Mucosa of stomach (tissue), 1 donor: ENCODE measurements around the gene YJU2.
"Not testable (repeated sequence)": the region's sequence is repeated elsewhere in the genome, so short reads cannot be mapped to it uniquely, and the experiment has no call there.

Experiments
- H3K27me3 ChIP-seq: one replicate; pipeline ENCODE4 v1.7.0; 2013; ENCODE audit warnings: mild to moderate bottlenecking, low read length; ENCODE audit not compliant: control insufficient read depth, insufficient read depth
- H3K36me3 ChIP-seq: one replicate; pipeline ENCODE4 v1.7.0; 2013; ENCODE audit warnings: low read length; ENCODE audit not compliant: control insufficient read depth, insufficient read depth
- H3K4me1 ChIP-seq: one replicate; pipeline ENCODE4 v1.7.0; 2013; ENCODE audit warnings: mild to moderate bottlenecking, low read length; ENCODE audit not compliant: control insufficient read depth, insufficient read depth
- H3K4me3 ChIP-seq: one replicate; pipeline ENCODE4 v1.7.0; 2013; ENCODE audit warnings: low read length
- H3K9ac ChIP-seq: one replicate; pipeline ENCODE4 v1.7.0; 2013; ENCODE audit warnings: mild to moderate bottlenecking, low read length, moderate library complexity
- H3K9me3 ChIP-seq: one replicate; pipeline ENCODE4 v1.7.0; 2013; ENCODE audit warnings: mild to moderate bottlenecking, low read length, moderate library complexity; ENCODE audit not compliant: control insufficient read depth
- donor health status: Pancreatic carcinoma.

The YJU2 gene

DNA sequence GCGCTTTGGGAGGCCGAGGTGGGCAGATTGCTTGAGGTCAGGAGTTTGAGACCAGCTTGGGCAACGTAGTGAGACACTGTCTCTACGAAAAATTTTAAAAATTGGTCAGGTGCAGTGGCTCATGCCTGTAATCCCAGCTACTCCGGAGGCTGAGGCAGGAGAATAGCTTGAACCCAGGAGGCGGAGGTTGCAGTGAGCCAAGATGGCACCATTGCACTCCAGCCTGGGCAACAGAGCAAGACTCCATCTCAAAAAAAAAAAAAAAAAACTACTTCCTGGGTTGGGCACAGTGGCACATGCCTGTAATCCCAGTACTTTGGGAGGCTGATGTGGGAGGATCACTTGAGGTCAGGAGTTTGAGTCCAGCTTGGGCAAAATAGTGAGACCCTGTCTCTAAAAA, 15.4 kb upstream of the YJU2 start:
- not testable (repeated sequence) for H3K9ac ChIP-seq, H3K4me1 ChIP-seq, H3K9me3 ChIP-seq, H3K4me3 ChIP-seq, H3K36me3 ChIP-seq
- peaks cover 26% of the 10 kb centered on the region for H3K27me3 ChIP-seq

DNA sequence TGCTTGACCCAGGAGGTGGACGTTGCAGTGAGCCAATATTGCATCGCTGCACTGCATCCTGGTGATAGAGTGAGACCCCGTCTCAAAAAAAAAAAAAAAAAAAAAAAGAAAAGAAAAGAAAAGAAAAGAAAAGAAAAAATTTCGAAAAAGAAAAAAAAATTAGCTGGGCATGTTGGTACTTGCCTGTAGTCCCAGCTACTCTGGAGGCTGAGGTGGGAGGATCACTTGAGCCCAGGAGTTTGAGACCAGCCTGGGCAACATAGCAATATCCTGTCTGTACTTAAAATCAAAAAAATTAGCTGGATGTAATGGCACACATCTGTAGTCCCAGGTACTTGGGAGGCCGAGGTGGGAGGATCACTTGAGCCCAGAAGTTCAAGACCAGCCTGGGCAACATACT, 14.7 kb upstream of the YJU2 start:
- not testable (repeated sequence) for H3K36me3 ChIP-seq, H3K4me3 ChIP-seq, H3K9ac ChIP-seq, H3K9me3 ChIP-seq, H3K4me1 ChIP-seq
- peaks cover 26% of the 10 kb centered on the region for H3K27me3 ChIP-seq

DNA sequence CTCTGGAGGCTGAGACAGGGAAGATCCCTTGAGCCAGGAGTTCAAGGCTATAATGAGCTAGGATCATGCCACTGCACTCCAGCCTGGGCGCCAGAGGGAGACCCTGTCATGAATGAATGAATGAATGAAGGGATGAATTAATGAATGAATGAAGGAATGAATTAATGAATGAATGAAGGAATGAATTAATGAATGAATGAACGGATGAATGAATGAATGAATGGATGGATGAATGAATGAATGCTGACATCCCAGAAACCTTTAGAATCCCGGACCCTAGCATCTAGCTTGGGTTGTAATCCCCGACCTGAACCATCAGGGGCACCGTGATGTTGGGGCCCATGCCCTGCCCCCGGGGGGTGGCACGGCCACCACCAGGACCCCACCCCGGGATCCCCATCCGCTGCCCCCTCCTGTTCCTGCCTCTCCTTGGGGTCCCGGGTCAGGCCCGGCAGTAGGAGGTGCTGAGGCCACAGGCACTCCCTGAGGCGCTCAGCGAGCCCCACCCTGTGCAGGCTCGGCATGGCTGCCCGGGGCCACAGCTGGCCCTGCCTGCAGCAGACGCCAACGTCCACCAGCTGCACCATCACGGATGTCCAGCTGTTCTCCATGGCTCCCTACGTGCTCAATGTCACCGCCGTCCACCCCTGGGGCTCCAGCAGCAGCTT, 14.1 kb upstream of the YJU2 start:
- Histone ChIP-seq H3K4me3 (no peak overlapping the region), H3K9ac (no peak overlapping the region), H3K27me3 (peaks cover 25% of the 10 kb centered on the region), H3K36me3 (no peaks in the 10 kb centered on the region), H3K4me1 (no peaks in the 10 kb centered on the region), H3K9me3 (no peaks in the 10 kb centered on the region)

DNA sequence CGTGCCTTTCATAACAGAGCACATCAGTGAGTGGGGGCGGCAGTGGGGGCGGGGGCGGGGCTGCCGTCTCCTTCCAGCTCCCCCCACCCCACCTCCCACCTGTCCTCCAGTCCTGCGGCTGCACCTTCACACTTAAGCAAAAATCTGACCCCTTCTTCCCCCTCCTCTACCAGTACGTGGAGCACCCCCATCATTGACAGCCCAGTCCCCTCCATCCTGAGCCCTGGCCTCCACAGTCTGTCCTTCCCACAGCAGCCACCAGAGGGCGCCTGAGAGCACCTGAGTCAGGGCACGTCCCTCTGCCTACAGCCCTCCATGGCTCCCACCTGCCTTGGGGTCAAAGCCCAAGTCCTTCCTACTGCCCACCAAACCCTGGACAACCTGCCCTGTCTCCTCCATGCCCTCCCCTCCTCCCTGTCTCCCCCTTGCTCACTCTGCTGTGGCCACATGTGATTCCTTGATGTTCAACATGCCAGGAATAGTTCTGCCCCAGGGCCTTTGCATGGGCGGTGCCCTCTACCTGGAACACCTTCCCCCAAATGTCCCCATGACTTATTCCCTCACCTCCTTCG, 13.5 kb upstream of the YJU2 start:
- H3K27me3 ChIP-seq: peaks cover 18% of the 10 kb centered on the region
- H3K9me3 ChIP-seq: no peaks in the 10 kb centered on the region
- no peaks in the 10 kb centered on the region for H3K36me3 ChIP-seq
- H3K9ac ChIP-seq: no peak overlapping the region
- no peak overlapping the region for H3K4me3 ChIP-seq
- H3K4me1 ChIP-seq: no peaks in the 10 kb centered on the region

DNA sequence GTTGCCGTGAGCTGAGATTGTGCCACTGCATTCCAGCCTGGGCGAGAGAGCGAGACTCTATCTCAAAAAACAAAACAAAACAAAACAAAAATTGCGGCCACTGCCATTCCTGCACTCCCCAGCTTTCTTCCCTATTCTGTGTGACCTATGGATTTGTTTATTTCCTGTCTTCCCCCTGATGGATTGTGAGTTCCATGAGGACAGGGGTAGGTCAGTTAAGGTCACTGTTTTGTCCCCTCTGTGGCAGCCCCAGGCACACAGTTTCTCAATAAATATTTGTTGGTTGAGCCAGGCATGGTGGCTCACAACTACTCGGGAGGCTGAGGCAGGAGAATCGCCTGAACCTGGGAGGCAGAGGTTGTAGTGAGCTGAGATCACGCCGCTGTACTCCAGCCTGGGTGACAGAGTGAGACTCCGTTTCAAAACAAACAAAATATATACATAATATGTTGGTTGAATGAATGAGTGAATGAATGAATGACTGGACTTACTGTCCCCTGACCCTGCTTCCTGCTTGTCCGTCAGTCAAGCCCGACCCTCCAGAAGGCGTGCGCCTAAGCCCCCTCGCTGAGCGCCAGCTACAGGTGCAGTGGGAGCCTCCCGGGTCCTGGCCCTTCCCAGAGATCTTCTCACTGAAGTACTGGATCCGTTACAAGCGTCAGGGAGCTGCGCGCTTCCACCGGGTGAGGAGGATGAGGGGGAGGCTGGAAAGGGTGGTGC, 12.6 kb upstream of the YJU2 start:
- no peak overlapping the region for H3K9ac ChIP-seq

DNA sequence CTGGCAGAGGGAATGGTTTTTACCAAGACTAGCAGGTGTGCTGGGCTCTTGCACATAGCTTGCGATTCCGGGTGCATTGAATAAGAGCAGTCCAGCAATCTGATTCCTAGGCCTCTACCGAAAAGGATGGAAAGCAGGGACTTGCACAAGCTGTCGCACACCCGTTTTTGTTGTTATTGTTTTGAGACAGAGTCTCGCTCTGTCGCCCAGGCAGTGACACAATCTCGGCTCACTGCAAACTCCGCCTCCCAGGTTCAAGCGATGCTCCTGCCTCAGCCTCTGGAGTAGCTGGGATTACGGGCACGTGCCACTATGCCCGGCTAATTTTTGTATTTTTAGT, 12.0 kb upstream of the YJU2 start:
- Histone ChIP-seq H3K27me3 (peaks cover 6% of the 10 kb centered on the region), H3K9me3 (no peaks in the 10 kb centered on the region), H3K36me3 (no peaks in the 10 kb centered on the region), H3K4me1 (no peaks in the 10 kb centered on the region), H3K4me3 (no peak overlapping the region), H3K9ac (no peak overlapping the region)

More for the DNA sequence above, 12.6 kb upstream of the YJU2 start:
- Histone ChIP-seq H3K36me3 (no peaks in the 10 kb centered on the region), H3K9me3 (no peaks in the 10 kb centered on the region), H3K4me1 (no peaks in the 10 kb centered on the region), H3K4me3 (no peak overlapping the region), H3K27me3 (peaks cover 10% of the 10 kb centered on the region)

DNA sequence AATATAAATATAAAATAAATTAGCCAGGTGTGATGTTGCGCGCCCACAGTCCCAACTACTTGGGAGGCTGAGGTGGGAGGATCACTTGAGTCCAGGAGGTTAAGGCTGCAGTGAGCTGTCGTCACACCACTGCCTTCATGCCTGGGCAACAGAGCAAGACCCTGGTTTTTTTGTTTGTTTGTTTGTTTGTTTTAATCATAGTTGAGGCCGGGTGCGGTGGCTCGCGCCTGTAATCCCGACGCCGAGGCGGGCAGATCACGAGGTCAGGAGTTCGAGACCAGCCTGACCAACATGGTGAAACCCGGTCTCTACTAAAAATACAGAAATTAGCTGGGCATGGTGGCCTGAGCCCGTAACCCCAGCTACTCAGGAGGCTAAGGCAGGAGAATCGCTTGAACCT, 9.4 kb upstream of the YJU2 start:
- H3K4me1 ChIP-seq, H3K36me3 ChIP-seq, H3K9me3 ChIP-seq, H3K4me3 ChIP-seq, H3K27me3 ChIP-seq, H3K9ac ChIP-seq: not testable (repeated sequence)

DNA sequence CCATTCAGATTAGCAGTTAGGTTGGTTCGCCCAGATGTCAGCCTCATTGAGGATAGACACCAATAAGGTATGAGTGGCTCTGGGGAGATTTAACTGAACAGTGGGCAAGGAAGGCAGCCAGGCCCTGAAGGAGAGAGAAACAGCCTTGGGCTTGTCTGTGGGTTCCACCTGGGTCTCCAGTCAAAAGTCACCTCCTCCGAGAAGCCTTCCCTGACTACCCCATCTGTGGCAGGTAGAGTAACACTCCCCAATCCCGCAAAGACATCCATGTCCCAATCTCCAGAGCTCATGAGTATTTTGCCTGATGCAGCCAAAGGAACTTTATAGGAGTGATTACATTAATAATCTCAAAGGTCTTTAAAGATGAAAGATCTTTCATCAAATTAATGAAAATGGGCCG, 8.0 kb upstream of the YJU2 start:
- H3K9me3 ChIP-seq: no peaks in the 10 kb centered on the region
- no peaks in the 10 kb centered on the region for H3K4me1 ChIP-seq
- H3K9ac ChIP-seq: no peak overlapping the region
- no peaks in the 10 kb centered on the region for H3K36me3 ChIP-seq
- no peaks in the 10 kb centered on the region for H3K27me3 ChIP-seq
- H3K4me3 ChIP-seq: no peak overlapping the region

DNA sequence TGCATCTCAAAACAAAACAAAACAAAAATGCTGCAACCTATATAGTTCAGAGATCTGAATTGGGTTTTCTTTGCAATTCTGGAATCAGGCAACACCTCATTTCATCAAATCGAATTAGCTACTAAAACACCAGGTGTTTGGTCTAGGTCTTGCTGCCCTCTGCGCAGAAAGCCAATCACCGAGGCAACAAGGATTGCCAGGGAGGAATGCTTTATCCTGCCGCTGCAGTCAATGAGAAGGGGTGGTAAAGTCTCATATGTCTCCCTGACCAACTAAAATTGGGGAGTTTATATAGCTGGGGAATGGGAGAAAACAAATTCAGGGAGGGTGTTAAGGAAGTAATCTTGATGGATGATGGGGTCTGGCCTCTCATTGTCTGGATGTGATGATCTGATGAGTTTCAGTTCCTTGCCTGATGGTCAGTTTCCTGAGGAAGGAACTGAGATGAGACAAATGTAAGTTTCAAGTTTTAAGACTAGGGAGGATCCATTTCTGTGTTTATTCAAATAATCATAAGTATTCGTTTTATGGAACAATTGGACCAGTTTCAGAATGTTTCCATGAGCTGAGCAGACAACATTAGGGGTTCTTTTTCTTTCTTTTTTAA, 5.0 kb upstream of the YJU2 start:
- Histone ChIP-seq H3K27me3 (no peaks in the 10 kb centered on the region), H3K36me3 (no peaks in the 10 kb centered on the region), H3K9ac (no peak overlapping the region), H3K4me1 (peaks cover 6% of the 10 kb centered on the region), H3K9me3 (no peaks in the 10 kb centered on the region), H3K4me3 (no peak overlapping the region)

DNA sequence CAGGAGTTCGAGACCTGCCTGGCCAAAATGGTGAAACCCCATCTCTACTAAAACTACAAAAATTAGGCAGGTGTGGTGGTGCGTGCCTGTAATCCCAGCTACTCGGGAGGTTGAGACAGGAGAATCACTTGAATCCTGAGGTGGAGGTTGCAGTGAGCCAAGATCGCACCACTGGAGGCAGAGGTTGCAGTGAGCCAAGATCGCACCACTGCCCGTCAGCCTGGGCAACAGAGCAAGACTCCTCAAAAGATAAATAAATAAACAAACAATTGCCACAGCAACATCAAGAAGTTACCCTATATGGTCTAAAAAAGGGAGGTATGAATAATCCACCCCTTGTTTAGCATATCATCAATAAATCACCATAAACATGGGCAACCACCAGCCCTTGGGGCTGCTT, 942 bp upstream of the YJU2 start:
- H3K36me3 ChIP-seq, H3K9me3 ChIP-seq, H3K27me3 ChIP-seq, H3K9ac ChIP-seq, H3K4me1 ChIP-seq: not testable (repeated sequence)
- H3K4me3 ChIP-seq: peak overlapping the region; percentile 98

DNA sequence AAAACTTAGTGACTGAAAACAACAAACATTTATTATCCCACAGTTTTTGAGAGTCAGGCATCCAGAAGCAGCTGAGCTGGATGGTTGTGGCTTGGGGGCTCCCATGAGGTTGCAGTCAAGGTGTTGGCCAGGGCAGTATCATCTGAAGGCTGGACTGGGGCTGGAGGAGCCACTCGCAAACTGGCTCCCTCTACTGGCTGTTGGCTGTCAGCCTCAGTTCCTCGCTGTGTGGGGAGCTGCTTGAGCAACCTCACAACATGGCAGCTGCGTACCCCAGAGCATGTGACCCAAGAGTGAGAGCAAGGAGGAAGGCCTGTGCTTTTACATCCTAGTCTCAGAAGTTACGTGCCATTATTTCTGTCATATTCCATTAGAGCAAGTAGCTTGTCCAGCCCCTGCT, 9.7 kb downstream of the YJU2 start:
- Histone ChIP-seq H3K36me3 (peaks cover 24% of the 10 kb centered on the region), H3K27me3 (no peaks in the 10 kb centered on the region), H3K4me1 (no peaks in the 10 kb centered on the region), H3K9ac (no peak overlapping the region), H3K9me3 (no peaks in the 10 kb centered on the region), H3K4me3 (no peak overlapping the region)

DNA sequence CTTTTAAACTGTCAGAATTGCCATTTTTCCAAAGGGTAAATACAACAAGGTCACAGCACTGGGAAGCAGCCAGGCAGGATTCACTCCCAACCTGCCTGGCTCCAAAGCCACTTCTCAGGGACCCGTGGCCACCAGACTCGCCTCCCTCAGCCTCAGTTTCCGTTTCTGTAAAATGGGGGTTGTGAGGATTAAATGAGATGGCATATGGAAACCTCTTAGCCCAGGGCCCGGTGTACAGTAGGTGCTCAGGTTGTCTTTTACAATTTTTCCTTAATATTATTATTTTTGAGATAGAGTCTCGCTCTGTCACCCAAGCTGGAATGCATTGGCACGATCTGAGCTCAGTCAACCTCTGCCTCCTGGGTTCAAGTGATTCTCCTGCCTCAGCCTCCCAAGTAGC, 10.1 kb downstream of the YJU2 start:
- Histone ChIP-seq H3K36me3 (peaks cover 24% of the 10 kb centered on the region), H3K9ac (no peak overlapping the region), H3K4me3 (no peak overlapping the region), H3K27me3 (no peaks in the 10 kb centered on the region), H3K4me1 (no peaks in the 10 kb centered on the region), H3K9me3 (no peaks in the 10 kb centered on the region)
